Breast epithelium (tissue), 4 donors: Measurements from ENCODE around the gene KLK8. TPM values are rescaled to one million over a fixed set of nuclear protein-coding genes. Genes with fewer than 3 reads are reported as not detected.
A peak's percentile ranks its signal among the peaks of the same experiment; 100 is the strongest.

Source experiments
- DNase-seq, 2 donors: peaks; one replicate each; pipeline ENCODE4 v3.0.0-alpha.2; 2019; ENCODE audit warnings: low spot score in 2 of 2
- H3K27ac ChIP-seq, 2 donors: fragments of 200-600 bp; sonication (generic) in 1 of 2; one replicate each; pipeline ENCODE4 v1.5.1; 2016 to 2019; ENCODE audit warnings: mild to moderate bottlenecking in 1 of 2
- H3K27me3 ChIP-seq, 2 donors: fragments of 200-600 bp; sonication (generic) in 1 of 2; one replicate each; pipeline versions ENCODE4 v1.5.1 to v1.6.0; 2017 to 2019; ENCODE audit warnings: control low read depth in 1 of 2, mild to moderate bottlenecking in 1 of 2
- H3K36me3 ChIP-seq: fragments of 200-600 bp; one replicate; pipeline ENCODE4 v1.5.1; 2019
- H3K4me1 ChIP-seq, 2 donors: fragments of 200-600 bp; sonication (generic); one replicate each; pipeline ENCODE4 v1.5.1; 2016 to 2019; ENCODE audit warnings: control low read depth in 1 of 2
- H3K4me3 ChIP-seq, 3 donors: fragments of 200-600 bp; sonication (generic); 1 replicate in 2 of 3; 2 replicates in 1 of 3; pipeline ENCODE4 v1.5.1; 2016 to 2019; ENCODE audit warnings: mild to moderate bottlenecking in 3 of 3, moderate library complexity in 2 of 3
- H3K9me3 ChIP-seq, 2 donors: fragments of 200-600 bp; sonication (generic) in 1 of 2; one replicate each; pipeline ENCODE4 v1.5.1; 2016 to 2019; ENCODE audit warnings: control low read depth in 1 of 2
- POLR2A ChIP-seq: fragments of 450-650 bp; IDR thresholded peaks from one replicate; pipeline ENCODE4 v1.6.1; 2016; ENCODE audit warnings: antibody characterized with exemption, mild to moderate bottlenecking, moderate library complexity
- POLR2AphosphoS5 ChIP-seq, 3 donors: sonication (generic); formaldehyde crosslinking; IDR thresholded peaks; one replicate each; pipeline ENCODE4 v1.6.1; 2017; ENCODE audit warnings: antibody characterized with exemption in 3 of 3
- intact Hi-C: fragments of 100-400 bp; cut with DNase I; formaldehyde crosslinking; loops from one replicate; pipeline ENCODE4 v1.15.1; 2023; ENCODE audit warnings: low total_unique reads
- total RNA-seq, 3 donors: library from RNA; depleted of rRNA; stranded (reverse); fragments of >200 nt; gene quantifications; one replicate each; pipeline ENCODE4 v1.1.0, GENCODE V29; 2016
- TF ChIP-seq, protein P1 (sequence below), 3 donors: fragments of 450-650 bp; IDR thresholded peaks; one replicate each; pipeline ENCODE4 v1.5.1; 2016 to 2017; ENCODE audit warnings: antibody characterized with exemption in 3 of 3, mild to moderate bottlenecking in 3 of 3, moderate library complexity in 3 of 3

KLK8 gene
- total RNA-seq, 3 donors from 2014 or later = 13.4 to 46.2 TPM; not detected in 1

DNA sequence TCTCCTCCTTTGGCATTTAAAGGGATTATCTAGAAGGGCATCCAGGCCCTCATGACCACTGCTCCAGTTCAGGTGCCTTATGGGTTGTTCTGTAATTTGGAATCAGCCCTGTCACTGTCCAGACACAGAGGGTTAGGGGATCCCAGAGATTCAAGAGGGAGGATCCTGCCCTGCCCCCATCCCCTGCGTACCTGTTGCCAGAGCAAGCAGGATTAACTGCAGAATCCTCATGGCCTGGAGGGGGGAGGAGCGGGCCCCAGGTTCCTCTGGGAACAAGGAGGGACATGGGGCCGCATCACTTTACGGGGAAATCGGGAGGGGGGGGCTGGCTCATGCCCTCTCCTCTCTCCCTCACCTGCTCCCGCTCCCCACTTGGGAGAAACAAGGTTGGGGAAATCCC, 24.0 kb upstream of the KLK8 start:
- peak overlapping the region in 1 of 2 donors; percentile 82 for H3K27ac ChIP-seq
- intact Hi-C loops = no loop called here
- H3K36me3 ChIP-seq = no peaks in the 10 kb centered on the region
- no peak for TF ChIP-seq POLR2A
- TF ChIP-seq POLR2AphosphoS5 (IDR thresholded peaks at IDR 0.05) = no peak
- TF ChIP-seq, protein P1, sequence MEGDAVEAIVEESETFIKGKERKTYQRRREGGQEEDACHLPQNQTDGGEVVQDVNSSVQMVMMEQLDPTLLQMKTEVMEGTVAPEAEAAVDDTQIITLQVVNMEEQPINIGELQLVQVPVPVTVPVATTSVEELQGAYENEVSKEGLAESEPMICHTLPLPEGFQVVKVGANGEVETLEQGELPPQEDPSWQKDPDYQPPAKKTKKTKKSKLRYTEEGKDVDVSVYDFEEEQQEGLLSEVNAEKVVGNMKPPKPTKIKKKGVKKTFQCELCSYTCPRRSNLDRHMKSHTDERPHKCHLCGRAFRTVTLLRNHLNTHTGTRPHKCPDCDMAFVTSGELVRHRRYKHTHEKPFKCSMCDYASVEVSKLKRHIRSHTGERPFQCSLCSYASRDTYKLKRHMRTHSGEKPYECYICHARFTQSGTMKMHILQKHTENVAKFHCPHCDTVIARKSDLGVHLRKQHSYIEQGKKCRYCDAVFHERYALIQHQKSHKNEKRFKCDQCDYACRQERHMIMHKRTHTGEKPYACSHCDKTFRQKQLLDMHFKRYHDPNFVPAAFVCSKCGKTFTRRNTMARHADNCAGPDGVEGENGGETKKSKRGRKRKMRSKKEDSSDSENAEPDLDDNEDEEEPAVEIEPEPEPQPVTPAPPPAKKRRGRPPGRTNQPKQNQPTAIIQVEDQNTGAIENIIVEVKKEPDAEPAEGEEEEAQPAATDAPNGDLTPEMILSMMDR (IDR thresholded peaks at IDR 0.05) = no peak
- peaks cover 0 to 32% of the 10 kb centered on the region in 2 donors for H3K27me3 ChIP-seq
- H3K9me3 ChIP-seq = no peaks in the 10 kb centered on the region
- no peaks in the 10 kb centered on the region for H3K4me1 ChIP-seq
- DNase-seq = no peak
- H3K4me3 ChIP-seq = no peak overlapping the region

DNA sequence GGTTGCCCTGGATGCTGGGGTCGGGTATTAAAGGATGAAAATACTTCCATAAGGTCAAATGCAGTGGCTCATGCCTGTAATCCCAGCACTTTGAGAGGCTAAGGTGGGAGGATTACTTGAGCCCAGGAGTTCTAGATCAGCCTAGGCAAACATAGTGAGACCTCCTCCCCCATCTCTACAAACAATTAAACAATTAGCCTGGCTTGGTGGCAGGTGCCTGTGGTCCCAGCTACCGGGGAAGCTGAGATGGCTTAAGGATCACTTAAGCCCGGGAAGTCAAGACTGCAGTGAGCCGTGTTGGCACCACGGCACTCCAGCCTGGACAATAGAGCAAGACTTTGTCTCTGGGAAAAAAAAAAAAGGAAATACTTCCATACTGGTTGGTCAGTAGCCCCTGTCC, 23.5 kb upstream of the KLK8 start:
- DNase-seq = no peak
- intact Hi-C loops = no loop called here
- no peaks in the 10 kb centered on the region for H3K9me3 ChIP-seq
- peak overlapping the region in 1 of 2 donors; percentile 82 for H3K27ac ChIP-seq
- no peak overlapping the region for H3K4me3 ChIP-seq
- TF ChIP-seq, protein P1 (IDR thresholded peaks at IDR 0.05) = no peak
- TF ChIP-seq POLR2A (no peak), POLR2AphosphoS5 (IDR thresholded peaks at IDR 0.05) (no peak)
- H3K36me3 ChIP-seq = no peaks in the 10 kb centered on the region
- peaks cover 0 to 32% of the 10 kb centered on the region in 2 donors for H3K27me3 ChIP-seq
- no peaks in the 10 kb centered on the region for H3K4me1 ChIP-seq

DNA sequence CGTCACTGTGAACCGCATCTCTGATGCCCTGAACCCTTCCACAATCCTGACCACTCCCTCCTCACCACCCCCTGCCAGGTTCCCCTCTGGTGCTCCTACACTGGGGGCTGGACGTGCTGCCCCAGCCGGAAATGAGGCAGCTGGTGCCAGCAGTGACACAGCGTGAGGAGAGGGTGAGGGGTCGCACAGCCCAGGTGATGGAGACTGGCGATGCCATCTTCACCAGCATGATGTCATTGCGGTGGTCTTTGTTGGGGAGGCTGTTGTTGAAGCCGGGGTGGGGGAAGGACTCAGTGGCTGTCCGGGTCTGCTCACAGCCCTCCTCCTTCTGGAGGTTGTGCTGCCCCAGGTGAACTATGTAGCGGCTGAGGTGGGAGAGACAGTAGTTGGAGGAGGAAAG, 22.5 kb upstream of the KLK8 start:
- Histone ChIP-seq H3K36me3 (no peaks in the 10 kb centered on the region), H3K27me3 (peaks cover 0 to 32% of the 10 kb centered on the region in 2 donors), H3K27ac (no peak overlapping the region), H3K4me1 (no peaks in the 10 kb centered on the region), H3K4me3 (no peak overlapping the region), H3K9me3 (no peaks in the 10 kb centered on the region)
- no peak for DNase-seq
- TF ChIP-seq, protein P1 (IDR thresholded peaks at IDR 0.05) = no peak
- intact Hi-C loops = no loop called here

DNA sequence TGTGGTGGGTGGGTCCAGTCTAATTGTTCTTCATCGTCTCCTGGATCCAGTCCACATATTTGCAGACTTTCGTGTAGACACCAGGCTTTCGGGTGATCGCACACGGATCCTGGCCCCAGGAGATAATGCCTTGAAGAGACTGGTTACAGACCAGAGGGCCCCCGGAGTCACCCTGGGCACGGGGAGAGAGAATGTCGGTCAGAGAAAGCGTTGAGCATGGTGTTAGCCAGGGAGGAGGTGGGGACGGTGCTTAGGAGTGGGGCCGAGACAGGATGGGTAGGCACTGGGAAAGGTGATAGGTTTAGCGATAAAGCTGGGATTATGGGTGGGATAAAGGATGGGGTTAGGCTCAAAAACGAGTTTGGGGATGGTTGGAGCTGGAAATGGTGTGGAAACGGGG, 21.1 kb upstream of the KLK8 start:
- Histone ChIP-seq H3K4me3 (no peak overlapping the region), H3K36me3 (no peaks in the 10 kb centered on the region), H3K9me3 (no peaks in the 10 kb centered on the region), H3K4me1 (no peaks in the 10 kb centered on the region), H3K27me3 (peaks cover 0 to 32% of the 10 kb centered on the region in 2 donors), H3K27ac (no peak overlapping the region)
- TF ChIP-seq POLR2A = no peak
- no peak for TF ChIP-seq POLR2AphosphoS5 (IDR thresholded peaks at IDR 0.05)
- TF ChIP-seq, protein P1 (IDR thresholded peaks at IDR 0.05) = no peak
- DNase-seq = no peak
- intact Hi-C loops = no loop called here

DNA sequence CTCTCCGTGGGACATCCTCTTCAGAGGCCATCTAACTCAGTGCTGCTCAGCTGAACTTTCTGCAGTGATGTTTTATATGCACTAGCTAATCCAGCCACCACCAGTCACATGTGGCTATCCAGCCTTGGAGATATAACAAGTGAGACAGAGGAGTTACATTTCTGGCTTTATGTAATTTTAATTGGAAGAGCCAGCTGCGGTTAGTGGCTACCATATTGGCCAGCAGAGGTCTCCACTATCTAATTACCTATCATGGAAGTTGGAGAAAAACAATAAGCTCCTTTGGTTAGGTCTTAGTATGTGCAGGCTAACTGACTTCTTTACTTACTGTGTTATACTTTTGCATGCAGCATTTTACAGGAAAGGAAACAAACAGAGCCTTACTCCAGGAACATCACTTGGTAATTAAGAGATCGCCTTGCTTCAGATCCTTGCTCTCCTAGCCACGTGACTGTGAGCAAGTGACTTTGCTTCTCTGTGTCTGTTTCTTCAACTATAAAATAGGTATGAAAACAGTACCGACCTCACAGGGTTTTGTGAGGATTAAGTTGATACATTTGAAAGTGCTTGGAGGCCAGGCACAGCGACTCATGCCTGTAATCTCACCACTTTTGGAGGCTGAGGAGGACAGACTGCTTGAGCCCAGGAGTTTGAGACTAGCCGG, 19.7 kb upstream of the KLK8 start:
- H3K4me3 ChIP-seq = no peak overlapping the region
- no peaks in the 10 kb centered on the region for H3K36me3 ChIP-seq
- H3K9me3 ChIP-seq = no peaks in the 10 kb centered on the region
- DNase-seq = peak in 1 of 2 donors; percentile 48
- peak overlapping the region; percentile 9 to 85 for H3K27ac ChIP-seq
- peaks cover 0 to 3% of the 10 kb centered on the region in 2 donors for H3K4me1 ChIP-seq
- H3K27me3 ChIP-seq = peaks cover 0 to 26% of the 10 kb centered on the region in 2 donors
- TF ChIP-seq, protein P1 (IDR thresholded peaks at IDR 0.05) = peak; percentile 67 to 78 (median 78)
- no peak for TF ChIP-seq POLR2AphosphoS5 (IDR thresholded peaks at IDR 0.05)
- intact Hi-C loops = no loop called here
